HG03571 (cell line): ENCODE data around the gene SEPTIN12.

ENCODE experiments used
- ATAC-seq: cut with Tn5 transposase; IDR thresholded peaks from one replicate; pipeline ENCODE4 v1.9.1; 2021; ENCODE audit not compliant: unreplicated experiment

The SEPTIN12 gene, protein sequence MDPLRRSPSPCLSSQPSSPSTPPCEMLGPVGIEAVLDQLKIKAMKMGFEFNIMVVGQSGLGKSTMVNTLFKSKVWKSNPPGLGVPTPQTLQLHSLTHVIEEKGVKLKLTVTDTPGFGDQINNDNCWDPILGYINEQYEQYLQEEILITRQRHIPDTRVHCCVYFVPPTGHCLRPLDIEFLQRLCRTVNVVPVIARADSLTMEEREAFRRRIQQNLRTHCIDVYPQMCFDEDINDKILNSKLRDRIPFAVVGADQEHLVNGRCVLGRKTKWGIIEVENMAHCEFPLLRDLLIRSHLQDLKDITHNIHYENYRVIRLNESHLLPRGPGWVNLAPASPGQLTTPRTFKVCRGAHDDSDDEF

DNA sequence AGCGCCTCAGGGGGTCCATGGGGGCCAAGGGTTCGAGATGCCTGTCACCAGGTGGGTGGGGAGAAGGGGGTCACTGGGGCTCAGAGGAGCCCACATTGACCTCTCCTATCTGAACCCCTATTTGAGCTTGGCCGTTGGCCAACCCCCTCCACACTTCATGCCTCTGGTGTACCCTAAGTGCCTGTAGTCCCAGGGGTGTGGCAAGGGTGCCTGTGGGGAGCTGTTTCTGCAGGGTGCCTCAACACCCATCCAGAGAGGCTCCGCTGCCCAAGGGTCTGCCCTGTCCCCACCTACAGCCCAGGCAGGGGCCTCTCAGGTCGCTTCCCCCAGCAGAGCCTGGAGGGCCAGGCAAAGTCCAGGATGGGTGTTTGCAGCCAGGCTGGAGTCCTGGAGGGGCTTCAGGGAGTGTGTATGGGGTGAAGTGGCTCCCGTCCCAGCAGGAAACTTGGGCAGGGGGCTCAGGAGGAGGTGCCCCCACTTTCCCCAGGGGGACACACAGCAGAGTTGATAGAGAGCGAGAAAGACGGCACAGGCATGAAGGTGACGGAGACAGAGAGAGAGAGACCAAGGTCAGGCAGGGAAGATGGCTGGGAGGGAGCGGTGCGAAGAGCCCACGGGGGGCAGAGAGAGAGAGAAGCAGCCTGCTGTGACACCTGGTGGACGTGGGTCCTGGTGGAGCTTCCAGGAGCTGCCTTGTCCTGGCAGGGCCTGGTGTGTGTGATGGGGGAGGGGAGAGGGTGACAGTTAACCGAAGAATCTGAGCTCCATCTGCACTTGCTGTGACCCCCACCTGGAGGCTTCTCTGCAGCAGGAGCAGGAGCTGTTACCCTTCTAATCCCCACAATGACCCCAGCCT lies at the start of gene SEPTIN12:
SEPTIN12 (minus strand) TSS at position 719 of the 856 bp plus-strand sequence; CDS start at position 19, 700 bp downstream.
- ATAC-seq = no peak

DNA sequence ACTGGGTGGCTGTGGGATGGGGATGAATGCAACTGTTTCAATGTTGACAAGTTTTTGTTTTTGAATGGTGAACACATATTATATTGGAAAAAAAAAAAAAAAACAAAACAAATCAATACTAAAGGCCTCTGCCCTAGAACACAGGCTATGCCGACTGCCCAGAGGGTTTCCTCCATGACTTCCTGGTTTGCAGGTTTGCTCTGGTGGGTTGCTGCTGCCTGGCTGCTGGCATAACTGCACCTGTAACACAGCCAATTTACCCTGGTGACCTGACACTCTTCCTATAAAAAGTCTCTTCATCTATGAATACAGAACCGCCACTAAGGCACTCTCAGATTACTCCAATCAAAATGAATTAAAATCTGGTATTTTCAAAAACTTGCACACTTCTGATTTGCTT lies 48.6 kb upstream of the SEPTIN12 start:
- no peak for ATAC-seq

DNA sequence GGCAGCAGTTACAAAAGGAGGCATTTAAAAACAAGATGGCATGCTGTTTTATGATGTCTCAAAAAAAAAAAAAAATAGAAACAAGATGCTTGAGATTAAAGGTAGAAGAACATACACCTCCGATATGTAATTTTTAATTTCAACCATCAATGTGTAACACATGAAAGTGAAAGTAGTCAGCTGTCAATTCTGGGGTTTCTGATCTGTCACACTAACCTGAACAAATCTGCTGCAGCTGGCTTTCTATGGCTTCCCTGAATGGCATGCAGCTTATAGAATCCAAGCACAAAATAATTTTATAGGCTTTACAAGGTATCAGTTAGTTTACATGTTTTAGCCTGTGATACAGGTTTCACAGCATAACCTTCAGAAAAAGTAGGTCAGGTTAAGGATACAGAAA lies 45.4 kb upstream of the SEPTIN12 start:
- no peak for ATAC-seq

DNA sequence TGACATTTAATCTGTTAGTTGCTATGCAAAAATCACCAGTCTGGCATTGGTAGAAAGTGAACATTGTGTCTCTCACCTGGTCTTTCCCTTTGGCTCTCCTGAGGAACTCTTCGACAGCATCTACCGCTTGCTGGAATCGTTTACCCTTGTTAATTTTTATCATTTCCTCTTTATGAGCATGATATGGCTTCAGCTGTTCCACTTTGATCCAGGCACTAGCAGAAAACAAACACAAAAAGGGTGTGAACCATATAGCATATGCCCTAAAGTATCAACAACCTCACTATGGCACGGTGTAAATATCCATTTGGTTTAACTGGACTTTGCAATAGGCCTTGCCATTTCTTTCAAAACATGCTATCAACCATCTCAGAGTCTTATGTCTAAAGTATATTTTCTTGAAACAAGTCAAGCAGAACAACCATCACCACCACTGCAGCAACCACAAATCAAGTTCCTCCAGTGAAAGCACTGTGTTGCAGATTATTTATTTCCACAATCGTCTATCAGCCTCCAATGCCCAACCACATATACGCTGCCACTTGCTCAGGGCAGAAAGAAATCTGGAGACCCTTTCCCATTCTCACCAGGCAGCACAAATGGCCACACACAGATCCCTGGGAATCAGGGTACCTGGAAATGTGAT lies 44.7 kb upstream of the SEPTIN12 start:
- no peak for ATAC-seq

DNA sequence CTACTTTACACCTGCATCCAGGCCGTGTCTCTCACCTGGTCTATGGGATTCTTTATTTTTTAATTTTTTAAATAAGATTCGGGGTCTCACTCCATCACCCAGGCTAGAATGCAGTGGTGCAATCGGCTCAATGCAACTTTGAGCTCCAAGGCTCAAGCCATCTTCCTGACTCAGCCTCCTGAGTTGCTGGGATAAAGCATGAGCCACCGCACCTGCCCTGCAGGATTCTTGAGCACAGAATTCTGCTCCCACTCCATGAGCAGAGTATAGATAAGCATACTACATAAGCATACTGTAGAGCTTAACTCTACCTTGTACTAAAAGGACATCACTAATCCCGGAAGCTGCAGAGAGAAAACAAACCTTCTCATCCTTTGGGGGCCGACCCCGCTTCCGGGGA lies 43.5 kb upstream of the SEPTIN12 start:
- no peak for ATAC-seq

DNA sequence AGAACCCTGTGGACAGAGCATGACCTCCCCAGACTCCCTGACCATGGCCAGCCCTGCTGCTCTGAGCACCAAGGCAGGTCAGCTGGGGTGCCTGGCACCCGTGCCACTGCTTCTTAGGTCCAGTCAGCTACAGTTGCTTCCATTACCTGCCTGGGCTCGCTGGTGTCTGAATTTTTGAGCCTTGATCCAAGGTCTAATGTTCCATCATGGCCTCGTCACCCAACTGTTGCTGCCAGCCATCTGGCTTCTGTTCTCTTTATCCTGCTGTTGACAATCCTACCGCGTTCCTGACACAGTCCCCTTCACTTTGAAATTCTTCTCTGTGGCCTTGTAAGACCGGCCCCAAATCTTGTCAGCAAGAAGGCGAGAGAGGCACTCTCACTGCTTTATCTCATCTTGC lies 42.3 kb upstream of the SEPTIN12 start:
- no peak for ATAC-seq

DNA sequence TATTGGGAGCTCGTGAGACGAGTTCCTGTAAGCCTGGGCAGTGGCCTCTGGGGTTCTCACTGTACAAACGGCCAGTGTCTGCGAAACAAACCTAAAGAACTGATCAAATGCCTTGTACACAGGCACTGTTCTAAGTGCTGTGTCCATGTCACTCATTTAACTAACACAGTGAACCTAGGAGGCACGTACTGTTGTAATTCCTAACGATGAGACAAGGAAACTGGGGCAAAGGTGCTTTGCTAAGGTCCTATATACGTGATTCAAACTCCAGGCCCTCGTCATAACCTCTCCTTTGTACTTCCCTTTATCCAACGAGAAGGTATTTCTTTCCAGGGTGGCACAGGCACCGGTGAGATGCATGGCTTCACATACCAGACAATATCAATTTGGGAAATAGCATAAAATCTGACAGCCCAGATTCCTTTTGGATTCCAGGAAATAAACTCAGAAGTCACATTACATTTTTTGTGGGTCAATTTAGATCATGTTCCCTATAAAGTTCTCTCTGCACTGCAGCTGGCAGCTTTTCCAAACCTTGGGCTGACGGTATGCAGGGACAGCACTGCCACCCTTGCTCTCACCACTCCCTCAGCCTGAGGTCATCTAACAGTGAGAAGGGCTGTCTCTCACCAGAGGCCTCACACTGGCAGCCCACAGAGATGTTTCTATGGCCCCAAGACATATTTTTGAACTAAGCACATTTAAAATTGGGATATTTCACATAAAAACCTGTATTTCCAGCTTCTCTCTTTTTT lies 40.6 kb upstream of the SEPTIN12 start:
- no peak for ATAC-seq

DNA sequence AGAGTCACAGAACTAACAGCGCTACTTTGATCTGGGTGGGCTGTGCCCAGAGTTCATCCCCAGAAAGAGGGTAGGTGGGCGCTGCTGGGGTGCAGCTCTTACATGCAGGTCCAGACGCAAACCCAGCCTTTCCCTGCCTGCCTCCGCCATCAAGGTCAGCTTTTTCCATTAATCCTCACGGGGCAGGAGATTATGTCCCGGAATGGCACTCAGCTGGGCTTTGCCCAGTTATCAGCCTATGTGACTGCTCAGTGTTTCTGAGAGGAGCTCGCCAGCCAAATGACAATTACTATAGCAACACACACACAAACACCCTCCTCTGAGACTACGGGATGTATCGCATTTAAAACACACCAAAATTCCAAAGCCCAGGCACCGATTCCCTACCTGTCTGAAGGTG lies 38.8 kb upstream of the SEPTIN12 start:
- no peak for ATAC-seq

DNA sequence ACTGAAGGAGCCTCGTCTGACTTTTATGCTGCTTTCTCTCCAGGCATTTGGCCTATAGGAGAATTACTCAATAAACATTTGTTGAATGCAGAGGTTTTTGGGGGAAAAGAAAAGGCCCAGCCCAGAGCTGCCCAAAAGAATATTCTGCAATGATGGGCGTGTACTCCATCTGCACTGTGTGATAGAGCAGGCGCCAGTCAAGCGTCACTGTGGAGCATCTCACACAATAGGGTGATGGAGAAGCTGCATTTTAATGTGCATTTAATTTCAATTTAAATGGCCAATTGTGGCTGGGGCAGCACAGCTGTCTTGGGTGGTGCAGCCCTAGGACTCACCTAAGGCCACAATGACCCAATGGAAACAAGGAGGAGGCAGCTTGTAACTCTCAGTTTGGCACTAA lies 38.4 kb upstream of the SEPTIN12 start:
- no peak for ATAC-seq

DNA sequence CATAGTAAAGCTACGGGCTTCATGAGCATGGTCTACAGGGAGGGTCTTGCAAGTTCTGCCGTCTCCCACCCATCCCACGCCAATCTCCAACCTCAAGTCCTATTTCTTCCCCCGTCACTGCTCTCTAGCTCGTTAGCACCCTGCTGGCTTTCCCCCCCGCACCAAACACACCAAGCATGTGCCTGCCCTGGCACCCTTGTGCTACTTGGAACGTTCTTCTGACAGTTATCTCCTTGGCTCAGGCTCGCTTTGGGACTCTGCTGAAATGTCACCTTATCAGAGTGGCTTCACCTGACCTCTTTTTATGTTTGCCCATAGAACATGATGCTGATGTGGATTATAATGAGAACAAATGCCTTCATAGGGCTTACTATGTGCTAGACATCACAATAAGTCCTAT lies 37.1 kb upstream of the SEPTIN12 start:
- ATAC-seq = no peak

DNA sequence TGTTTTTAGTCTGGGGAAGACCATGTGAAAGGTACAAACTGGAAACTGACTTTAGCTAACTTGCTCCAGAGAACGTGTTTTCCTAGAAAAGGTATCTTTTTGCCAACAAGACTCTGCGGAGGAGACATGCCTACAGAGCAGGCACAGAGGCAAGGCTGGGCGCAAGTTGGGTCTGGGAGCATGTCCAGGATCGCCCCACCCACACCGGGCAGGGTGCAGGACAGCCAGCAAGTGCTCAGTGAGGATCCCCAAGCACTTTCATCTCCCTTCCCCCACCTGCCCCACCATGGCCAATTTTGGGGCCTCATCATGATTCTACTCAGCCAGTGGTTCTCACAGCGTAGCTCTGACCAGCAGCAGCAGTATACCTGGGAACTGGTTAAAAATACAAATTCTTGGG lies 32.5 kb upstream of the SEPTIN12 start:
- ATAC-seq = no peak

DNA sequence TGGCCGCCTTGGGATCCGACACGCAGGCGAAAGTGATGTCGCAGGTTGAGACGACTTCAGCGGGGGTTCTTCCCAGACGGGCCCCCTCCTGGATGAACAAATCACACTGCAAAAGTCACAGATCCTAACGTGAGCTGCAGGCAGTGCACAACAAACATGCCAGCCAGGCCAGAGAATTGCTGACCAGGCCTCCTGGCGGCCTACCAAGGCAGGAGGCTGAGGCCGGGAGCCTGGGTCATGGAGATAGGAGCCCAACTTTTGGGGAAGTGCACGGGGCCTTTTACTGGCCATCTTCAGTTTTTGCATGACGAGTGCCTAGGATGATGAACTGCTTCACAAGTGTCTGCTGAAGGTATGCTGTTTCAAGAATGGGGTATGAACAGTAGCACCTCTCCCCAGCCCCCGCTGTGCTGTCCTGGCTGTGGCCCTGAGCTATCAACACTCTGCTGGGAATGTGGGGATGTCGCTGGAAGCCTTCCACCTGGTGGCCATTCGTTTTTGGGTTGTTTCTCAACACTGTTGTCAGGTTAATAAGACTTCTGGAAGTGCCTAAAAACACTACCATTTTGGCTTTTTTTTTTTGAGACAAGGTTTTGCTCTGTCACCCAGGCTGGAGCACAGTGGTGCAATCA lies 26.5 kb upstream of the SEPTIN12 start:
- ATAC-seq = no peak

DNA sequence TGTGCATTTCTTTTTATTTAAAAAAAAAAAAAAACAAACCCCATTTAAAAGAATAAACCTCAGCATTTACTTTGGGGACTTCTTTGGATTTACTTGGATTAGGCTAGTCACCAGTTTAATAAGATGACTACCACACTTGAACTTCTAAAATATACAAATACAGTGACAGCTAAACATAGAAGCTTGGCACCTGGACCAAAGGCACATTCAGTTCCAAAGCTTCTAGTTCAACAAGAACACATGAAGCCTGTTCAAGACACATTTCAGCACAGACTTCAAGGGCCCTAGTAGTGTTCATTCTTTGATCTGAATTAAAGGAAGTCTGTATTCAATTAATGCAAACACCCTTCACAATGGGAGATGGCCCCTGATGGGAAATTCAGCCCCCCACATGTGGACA lies 25.9 kb upstream of the SEPTIN12 start:
- no peak for ATAC-seq

DNA sequence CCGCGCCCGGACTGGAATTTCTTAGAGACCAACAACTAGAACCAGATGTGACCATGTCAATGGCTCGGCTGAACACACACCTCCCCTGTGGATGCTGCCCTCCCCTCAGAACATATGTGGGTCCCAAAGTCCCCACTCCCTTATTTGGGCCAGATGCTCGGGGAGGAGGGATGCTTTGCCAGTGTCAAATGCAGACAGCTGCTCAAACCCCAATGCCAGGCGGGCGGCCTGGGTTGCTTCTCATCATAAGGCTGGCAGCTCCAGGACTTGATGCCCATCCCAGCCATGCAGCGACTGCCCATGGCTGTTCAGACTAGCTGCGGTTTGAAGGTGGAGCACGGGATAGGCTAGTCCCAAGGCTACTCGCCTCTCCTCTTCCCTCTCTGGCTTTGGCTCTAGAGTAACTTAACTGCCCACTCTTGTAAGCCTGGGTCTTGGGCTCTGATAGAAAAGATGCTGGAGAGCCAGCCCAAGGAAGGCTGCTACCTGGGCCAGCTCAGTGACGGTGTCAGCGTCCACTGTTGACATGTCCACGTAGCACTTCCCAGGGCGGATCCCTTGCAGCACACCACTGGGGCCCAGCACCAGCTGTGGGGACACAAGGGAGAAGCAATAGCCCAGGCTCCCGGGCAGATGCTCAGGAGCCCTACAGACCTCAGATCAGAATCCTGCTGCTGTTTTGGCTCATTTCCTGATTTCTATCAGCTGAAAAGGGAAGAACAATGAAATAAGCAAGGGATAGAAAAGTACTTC lies 25.3 kb upstream of the SEPTIN12 start:
- no peak for ATAC-seq

DNA sequence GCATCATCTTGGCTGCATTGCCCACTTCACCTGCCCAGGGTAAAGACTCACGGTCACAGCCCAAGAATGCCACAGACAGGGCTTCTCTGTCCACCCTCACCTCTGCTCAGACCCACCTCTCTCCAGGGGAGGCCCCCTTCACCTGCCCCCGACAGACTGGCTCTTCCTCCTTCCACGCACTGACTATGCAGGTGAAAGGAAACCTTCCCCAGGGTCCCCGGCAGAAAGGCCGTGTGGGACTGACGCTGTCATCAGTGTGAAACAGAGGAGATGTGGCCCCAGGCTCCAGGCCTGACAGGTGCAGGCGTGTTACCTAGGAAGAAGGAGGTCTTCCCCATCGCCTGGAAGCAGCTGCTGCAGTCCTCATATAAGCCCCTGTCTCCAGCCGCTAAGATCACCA lies 23.6 kb upstream of the SEPTIN12 start:
- no peak for ATAC-seq

DNA sequence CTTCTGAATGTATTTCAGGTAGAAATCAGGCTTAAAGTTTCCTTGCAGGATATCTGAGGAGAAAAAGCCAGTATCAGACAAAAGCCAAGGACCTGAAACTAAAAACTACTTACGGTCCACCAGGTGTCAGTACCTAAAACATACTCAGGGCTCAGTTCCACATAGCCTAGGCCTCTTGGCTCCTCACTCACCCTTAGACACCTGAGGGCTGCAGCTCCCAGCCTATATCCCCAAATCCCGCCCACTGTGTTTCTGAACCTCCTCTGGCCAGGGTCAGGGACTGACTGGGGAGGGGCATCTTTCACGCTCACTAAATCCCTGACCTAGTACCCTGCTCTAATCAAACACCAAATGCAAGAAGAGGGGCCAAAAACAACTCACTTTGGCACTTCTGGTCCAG lies 23.1 kb upstream of the SEPTIN12 start:
- no peak for ATAC-seq

DNA sequence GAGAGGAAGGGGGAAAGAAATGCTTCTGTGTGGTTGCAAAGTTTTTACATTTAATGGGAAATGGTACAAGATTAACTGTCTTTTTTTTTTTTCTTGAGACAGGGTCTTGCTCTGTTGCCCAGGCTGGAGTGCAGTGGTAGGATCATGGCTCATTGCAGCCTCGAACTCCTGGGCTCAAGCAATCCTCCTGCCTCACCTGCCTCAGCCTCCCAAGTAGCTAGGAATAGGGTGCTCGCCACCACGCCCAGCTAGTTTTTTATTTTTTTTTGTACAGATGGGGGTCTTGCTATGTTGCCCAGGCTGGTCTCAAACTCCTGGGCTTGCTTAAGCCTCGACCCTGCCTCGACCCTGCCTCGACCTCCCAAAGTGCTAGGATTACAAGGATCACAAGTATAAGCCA lies 18.1 kb upstream of the SEPTIN12 start:
- ATAC-seq = no peak

DNA sequence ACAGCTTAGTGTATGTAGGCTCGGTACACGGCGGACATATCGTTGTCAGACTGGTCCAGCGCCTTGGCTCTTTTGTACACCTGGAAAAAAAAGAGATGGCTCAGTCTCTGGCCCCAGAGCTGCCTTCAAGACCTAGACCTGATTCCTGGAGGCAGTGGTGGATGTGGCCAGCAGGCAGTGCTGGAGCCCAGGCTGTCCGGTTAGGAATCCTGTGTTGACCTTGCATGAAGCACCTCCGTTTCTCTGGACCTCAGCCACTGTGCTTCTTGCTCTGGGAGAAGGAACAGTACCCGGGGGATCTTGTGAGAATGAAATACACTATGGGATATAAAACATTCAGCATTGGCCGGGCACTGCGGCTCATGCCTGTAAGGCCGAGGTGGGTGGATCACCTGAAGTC lies 17.1 kb upstream of the SEPTIN12 start:
- ATAC-seq = no peak

DNA sequence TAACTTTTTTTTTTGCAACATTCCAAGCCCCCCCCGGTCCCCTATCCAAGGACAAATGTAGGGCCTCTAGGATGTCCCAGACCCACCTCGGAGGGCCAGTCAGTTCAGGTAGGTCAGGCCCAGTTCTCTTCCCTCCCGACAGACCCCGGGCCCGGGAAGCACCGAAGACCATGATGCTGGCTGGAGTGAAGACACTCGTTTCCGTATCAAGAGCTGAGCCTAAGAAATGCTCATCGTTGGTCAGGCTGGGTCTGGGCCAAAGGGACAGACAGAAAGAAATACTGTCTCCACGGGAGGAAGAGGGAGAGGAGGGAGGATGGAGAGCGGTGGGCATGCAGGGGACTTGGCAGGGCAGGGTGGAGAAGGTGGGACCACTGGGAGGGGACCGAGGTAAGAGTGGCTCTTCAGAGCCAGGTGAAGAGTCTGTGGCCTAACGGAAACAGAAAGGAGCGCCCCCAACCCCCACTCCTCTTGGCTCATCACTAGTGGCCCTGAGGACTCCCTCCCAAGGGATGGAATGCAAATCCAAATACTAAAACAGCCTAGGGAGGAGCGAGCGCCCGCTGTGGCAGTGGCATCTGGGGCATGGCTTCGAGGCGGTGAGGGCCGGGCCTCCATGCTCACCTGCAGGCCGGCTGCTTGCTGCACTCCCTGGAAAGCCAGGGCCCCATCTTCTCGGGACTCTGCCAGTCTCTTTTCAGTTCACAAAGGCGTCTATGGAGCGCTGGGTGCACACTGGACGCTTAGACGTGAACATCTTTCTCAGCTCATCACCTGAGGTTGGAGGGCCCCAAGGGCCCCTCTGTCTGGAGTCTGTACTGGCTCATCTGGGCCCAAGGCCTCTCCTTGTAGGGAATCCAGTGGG lies 16.0 kb upstream of the SEPTIN12 start:
- no peak for ATAC-seq
